SU-DHL-6 (cell line): ENCODE data around the gene BNC2.

ENCODE experiments used
- H2AFZ ChIP-seq: fragments of 200-600 bp; sonication (generic); 2 replicates; pipeline ENCODE4 v1.6.1; 2014; ENCODE audit warnings: low read depth, mild to moderate bottlenecking, moderate library complexity, mixed read lengths, antibody characterized with exemption, low read length; ENCODE audit not compliant: severe bottlenecking
- H3F3A ChIP-seq: fragments of 200-600 bp; shearing (Covaris generic); 2 replicates; pipeline ENCODE4 v1.6.0; 2016; ENCODE audit warnings: antibody characterized with exemption, mild to moderate bottlenecking; ENCODE audit not compliant: insufficient read depth
- H3K27ac ChIP-seq: fragments of 200-600 bp; sonication (generic); 2 replicates; pipeline ENCODE4 v1.5.1; 2016; ENCODE audit warnings: low read depth, mild to moderate bottlenecking, low read length, moderate library complexity, mixed read lengths
- H3K27me3 ChIP-seq: fragments of 200-600 bp; sonication (generic), shearing (Covaris generic); 2 replicates; pipeline ENCODE4 v1.6.0; 2014; ENCODE audit warnings: mild to moderate bottlenecking, low read length
- H3K36me3 ChIP-seq: fragments of 200-600 bp; sonication (generic); 2 replicates; pipeline ENCODE4 v1.6.1; 2014; ENCODE audit warnings: mild to moderate bottlenecking, low read length, mixed read lengths
- H3K4me2 ChIP-seq: fragments of 300-600, 200-600 bp; shearing (Covaris generic), sonication (generic); 2 replicates; pipeline ENCODE4 v1.6.0; 2014; ENCODE audit warnings: low read length, low read depth, mild to moderate bottlenecking; ENCODE audit not compliant: poor library complexity, severe bottlenecking
- H3K4me3 ChIP-seq: fragments of 200-600 bp; sonication (generic); 2 replicates; pipeline ENCODE4 v1.5.1; 2014; ENCODE audit warnings: antibody characterized with exemption, low read length, mild to moderate bottlenecking, mixed read lengths; ENCODE audit not compliant: insufficient read depth, poor library complexity, severe bottlenecking
- H3K79me2 ChIP-seq: fragments of 200-600 bp; sonication (generic); 2 replicates; pipeline ENCODE4 v1.6.1; 2014; ENCODE audit warnings: mild to moderate bottlenecking, low read length, moderate library complexity; ENCODE audit not compliant: insufficient read depth
- H3K9ac ChIP-seq: fragments of 200-600 bp; sonication (generic); 2 replicates; pipeline ENCODE4 v1.7.0; 2014; ENCODE audit warnings: mild to moderate bottlenecking, low read length
- H3K9me2 ChIP-seq: fragments of 200-600 bp; sonication (generic); replicated peaks from 2 replicates; pipeline ENCODE4 v1.6.1; 2014; ENCODE audit warnings: low read length; ENCODE audit not compliant: insufficient read depth
- H3K9me3 ChIP-seq: fragments of 200-600 bp; sonication (generic); 2 replicates; pipeline ENCODE4 v1.6.1; 2014; ENCODE audit warnings: low read length, mixed read lengths; ENCODE audit not compliant: insufficient read depth
- H4K20me1 ChIP-seq: fragments of 200-600 bp; sonication (generic); 2 replicates; pipeline ENCODE4 v1.6.1; 2014; ENCODE audit warnings: low read depth, mild to moderate bottlenecking, antibody characterized with exemption, low read length, moderate library complexity, mixed read lengths
- CTCF ChIP-seq: fragments of 200-600 bp; sonication (generic); IDR thresholded peaks from one replicate; pipeline ENCODE4 v1.5.1; 2017; ENCODE audit warnings: antibody characterized with exemption, mild to moderate bottlenecking, low read length, moderate library complexity; ENCODE audit not compliant: insufficient read depth, poor library complexity, severe bottlenecking
- EZH2phosphoT487 ChIP-seq: fragments of 200-600 bp; sonication (generic), shearing (Covaris generic); conservative IDR thresholded peaks from 2 replicates; pipeline ENCODE4 v1.6.1; 2018; ENCODE audit warnings: mild to moderate bottlenecking, antibody characterized with exemption, low read length, moderate library complexity, mixed read lengths

Gene BNC2

GRCh38 chr9:16425562-16426231 lies 444.8 kb downstream of the BNC2 start:
- Histone ChIP-seq H3K79me2 (no peaks in the 10 kb centered on the region), H3F3A (no peaks in the 10 kb centered on the region), H3K9me2 (no peaks in the 10 kb centered on the region), H4K20me1 (no peaks in the 10 kb centered on the region), H3K27ac (no peak overlapping the region), H3K4me2 (no peak overlapping the region), H3K9ac (no peak overlapping the region), H2AFZ (no peak overlapping the region), H3K27me3 (no peaks in the 10 kb centered on the region), H3K36me3 (no peaks in the 10 kb centered on the region), H3K9me3 (no peaks in the 10 kb centered on the region), H3K4me3 (no peak overlapping the region)
- no peak for TF ChIP-seq EZH2phosphoT487
- no peak for TF ChIP-seq CTCF

- H3K79me2 ChIP-seq: no peaks in the 10 kb centered on the region
- H3K36me3 ChIP-seq: no peaks in the 10 kb centered on the region
- H3K27me3 ChIP-seq: no peaks in the 10 kb centered on the region
- H4K20me1 ChIP-seq: no peaks in the 10 kb centered on the region
- H3F3A ChIP-seq: no peaks in the 10 kb centered on the region
- H3K9me3 ChIP-seq: no peaks in the 10 kb centered on the region
- no peak overlapping the region for H3K27ac ChIP-seq
- H3K4me2 ChIP-seq: no peak overlapping the region
- no peak overlapping the region for H3K9ac ChIP-seq
- H3K9me2 ChIP-seq: no peaks in the 10 kb centered on the region
- H2AFZ ChIP-seq: no peak overlapping the region
- TF ChIP-seq EZH2phosphoT487: no peak
- no peak overlapping the region for H3K4me3 ChIP-seq
These were observed 448.4 kb downstream of the BNC2 start for GRCh38 chr9:16422114-16422513.

DNA sequence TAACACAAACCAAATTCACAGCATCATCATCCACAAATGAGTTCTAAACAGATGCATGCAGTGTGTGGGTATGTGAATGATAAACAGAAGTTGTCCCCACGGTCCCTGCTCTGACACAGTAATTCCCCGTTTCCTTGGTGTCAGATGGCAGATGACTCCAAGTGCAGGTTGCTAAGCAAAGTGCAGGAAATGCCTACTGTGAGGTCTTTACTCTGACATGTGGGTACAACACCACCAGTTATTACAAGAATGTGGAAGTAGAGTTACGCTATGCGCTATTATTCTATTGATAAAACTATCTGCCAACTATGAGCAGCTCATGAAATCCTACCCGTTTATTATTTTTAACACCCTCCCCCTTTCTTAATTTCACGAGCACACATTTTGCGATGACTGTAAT lies 448.9 kb downstream of the BNC2 start:
- H3K27ac ChIP-seq: no peak overlapping the region
- no peak overlapping the region for H3K4me2 ChIP-seq
- H2AFZ ChIP-seq: no peak overlapping the region
- H3K36me3 ChIP-seq: no peaks in the 10 kb centered on the region
- TF ChIP-seq CTCF (no peak), EZH2phosphoT487 (no peak)
- no peaks in the 10 kb centered on the region for H3K9me3 ChIP-seq
- no peaks in the 10 kb centered on the region for H4K20me1 ChIP-seq
- no peaks in the 10 kb centered on the region for H3K27me3 ChIP-seq
- H3F3A ChIP-seq: no peaks in the 10 kb centered on the region
- no peaks in the 10 kb centered on the region for H3K79me2 ChIP-seq
- H3K9ac ChIP-seq: no peak overlapping the region
- no peaks in the 10 kb centered on the region for H3K9me2 ChIP-seq
- H3K4me3 ChIP-seq: no peak overlapping the region

- Histone ChIP-seq H3K9ac (no peak overlapping the region), H4K20me1 (no peaks in the 10 kb centered on the region), H3K9me2 (no peaks in the 10 kb centered on the region), H3K27ac (no peak overlapping the region), H3K27me3 (no peaks in the 10 kb centered on the region), H3K9me3 (no peaks in the 10 kb centered on the region), H3K36me3 (no peaks in the 10 kb centered on the region), H3K79me2 (no peaks in the 10 kb centered on the region), H3F3A (no peaks in the 10 kb centered on the region), H3K4me3 (no peak overlapping the region), H3K4me2 (no peak overlapping the region), H2AFZ (no peak overlapping the region)
- TF ChIP-seq EZH2phosphoT487 (no peak), CTCF (no peak)
These were observed 451.3 kb downstream of the BNC2 start for GRCh38 chr9:16419124-16419523.
